IMR-90 (cell line): ENCODE data around the gene PNPLA2. TPM values are rescaled to one million over a fixed set of nuclear protein-coding genes. Genes with fewer than 3 reads are reported as not detected.
A peak's percentile ranks its signal among the peaks of the same experiment; 100 is the strongest.

Experiments used
- ATAC-seq: fragments of 200-7000 bp; cut with Tn5 transposase; 2 replicates; pipeline ENCODE4 v1.9.1; 2020; ENCODE audit warnings: low read depth, mild to moderate bottlenecking, moderate library complexity
- BruUV-seq: library from RNA; stranded (reverse); fragments of 400-500 nt; replicated peaks from 2 replicates; lab custom pipeline; 2021; lab: Mats Ljungman, UMichigan
- CTCF ChIA-PET: fragments of 300-600 bp; formaldehyde crosslinking; extraction: SDS; loops from one replicate; lab custom pipeline; 2021; ENCODE audit warnings: antibody characterized with exemption; lab: Yijun Ruan, JAX
- POLR2A ChIA-PET: fragments of 300-600 bp; sonication (Branson Sonifier 250); formaldehyde crosslinking; loops from one replicate; lab custom pipeline; 2022; ENCODE audit warnings: antibody characterized with exemption; ENCODE audit not compliant: unreplicated experiment; lab: Charles Lee
- DNase-seq: peaks from one replicate; pipeline ENCODE4 v3.0.0; 2013
- H2AFZ ChIP-seq: replicated peaks from 2 replicates; pipeline ENCODE3; 2013; ENCODE audit warnings: low read length, mild to moderate bottlenecking; ENCODE audit not compliant: poor library complexity
- H2AK5ac ChIP-seq: 2 replicates; pipeline ENCODE4 v1.6.1; 2013; ENCODE audit warnings: low read depth, low read length, inconsistent platforms
- H2AK9ac ChIP-seq: replicated peaks from 2 replicates; pipeline ENCODE3; 2013; ENCODE audit warnings: mild to moderate bottlenecking, low read depth, low read length, moderate library complexity; ENCODE audit not compliant: poor library complexity
- H2BK120ac ChIP-seq: 2 replicates; pipeline ENCODE4 v1.6.1; 2013; ENCODE audit warnings: low read depth, low read length, inconsistent platforms
- H2BK15ac ChIP-seq: 3 replicates; pipeline ENCODE4 v1.6.1; 2013; ENCODE audit warnings: low read depth, low read length, inconsistent platforms
- H2BK20ac ChIP-seq: 2 replicates; pipeline ENCODE4 v1.6.1; 2013; ENCODE audit warnings: low read depth, mild to moderate bottlenecking, inconsistent platforms, low read length, moderate library complexity
- H2BK5ac ChIP-seq: 2 replicates; pipeline ENCODE4 v1.6.1; 2013; ENCODE audit warnings: mild to moderate bottlenecking, low read depth, low read length, inconsistent platforms; ENCODE audit not compliant: poor library complexity, severe bottlenecking
- H3K14ac ChIP-seq: replicated peaks from 2 replicates; pipeline ENCODE4 v1.6.1; 2013; ENCODE audit warnings: low read depth, low read length, inconsistent platforms
- H3K18ac ChIP-seq: 2 replicates; pipeline ENCODE4 v1.6.1; 2013; ENCODE audit warnings: low read depth, low read length, control low read depth
- H3K23ac ChIP-seq: 2 replicates; pipeline ENCODE4 v1.6.1; 2013; ENCODE audit warnings: low read depth, low read length, inconsistent platforms
- H3K27ac ChIP-seq: 2 replicates; pipeline ENCODE4 v1.5.1; 2013; ENCODE audit warnings: mild to moderate bottlenecking, control low read depth, low read length; ENCODE audit not compliant: insufficient read depth
- H3K27me3 ChIP-seq: 2 replicates; pipeline ENCODE4 v1.6.1; 2013; ENCODE audit warnings: low read length; ENCODE audit not compliant: control insufficient read depth, insufficient read depth
- H3K36me3 ChIP-seq: 2 replicates; pipeline ENCODE4 v1.6.1; 2013; ENCODE audit warnings: low read length, mixed read lengths; ENCODE audit not compliant: control insufficient read depth, insufficient read depth
- H3K4ac ChIP-seq: 2 replicates; pipeline ENCODE4 v1.6.1; 2013; ENCODE audit warnings: low read depth, low read length, inconsistent platforms
- H3K4me1 ChIP-seq: 2 replicates; pipeline ENCODE4 v1.6.1; 2013; ENCODE audit warnings: low read length, mixed read lengths; ENCODE audit not compliant: control insufficient read depth, insufficient read depth
- H3K4me2 ChIP-seq: 2 replicates; pipeline ENCODE4 v1.6.1; 2013; ENCODE audit warnings: low read depth, mild to moderate bottlenecking, control low read depth, low read length, moderate library complexity
- H3K4me3 ChIP-seq: 2 replicates; pipeline ENCODE4 v1.5.1; 2013; ENCODE audit warnings: low read depth, mild to moderate bottlenecking, control low read depth, low read length, moderate library complexity; ENCODE audit not compliant: insufficient read depth
- H3K56ac ChIP-seq: 2 replicates; pipeline ENCODE4 v1.6.1; 2013; ENCODE audit warnings: low read length, inconsistent platforms; ENCODE audit not compliant: insufficient read depth; ENCODE audit errors: extremely low read depth
- H3K79me1 ChIP-seq, 2 experiments: 2 replicates each; pipeline ENCODE4 v1.6.1; 2013; ENCODE audit warnings: low read length in 2 of 2, inconsistent platforms in 1 of 2, low read depth in 1 of 2
- H3K9ac ChIP-seq: 2 replicates; pipeline ENCODE4 v1.6.1; 2013; ENCODE audit warnings: low read depth, low read length, control low read depth
- H3K9me1 ChIP-seq: 2 replicates; pipeline ENCODE4 v1.6.1; 2013; ENCODE audit warnings: low read length, inconsistent platforms; ENCODE audit not compliant: insufficient read depth
- H3K9me3 ChIP-seq: 2 replicates; pipeline ENCODE4 v1.6.1; 2013; ENCODE audit warnings: low read length; ENCODE audit not compliant: control insufficient read depth, insufficient read depth
- H4K20me1 ChIP-seq: 2 replicates; pipeline ENCODE4 v1.6.1; 2013; ENCODE audit warnings: low read length, inconsistent platforms; ENCODE audit not compliant: insufficient read depth
- H4K5ac ChIP-seq: 2 replicates; pipeline ENCODE4 v1.6.1; 2013; ENCODE audit warnings: mild to moderate bottlenecking, low read depth, low read length, control low read depth
- H4K8ac ChIP-seq, 2 experiments: 2 replicates each; pipeline ENCODE4 v1.6.1; 2013; ENCODE audit warnings: low read depth in 2 of 2, low read length in 2 of 2, control low read depth in 1 of 2, inconsistent platforms in 1 of 2
- H4K91ac ChIP-seq: 2 replicates; pipeline ENCODE4 v1.6.1; 2013; ENCODE audit warnings: low read depth, low read length, inconsistent platforms; ENCODE audit not compliant: insufficient read depth
- BHLHE40 ChIP-seq: fragments of 150-350 bp; IDR thresholded peaks from 2 replicates; pipeline ENCODE4 v1.6.1; 2016; ENCODE audit warnings: mild to moderate bottlenecking, low read depth, low read length
- POLR2A ChIP-seq: IDR thresholded peaks from 2 replicates; pipeline ENCODE4 v1.6.1; 2012; ENCODE audit warnings: mild to moderate bottlenecking, low read depth, low read length
- WGBS, 2 experiments: methylation state at CpG; one replicate each; pipeline versions ENCODE4 v1.1.5 to v1.1.7; 2013; ENCODE audit warnings: missing lambda C conversion rate in 2 of 2; ENCODE audit not compliant: insufficient read length in 1 of 2; ENCODE audit errors: extremely low coverage in 2 of 2; 5-methylcytosine and 5-hydroxymethylcytosine counted together
- dilution Hi-C: fragments of 300-500 bp; cut with HindIII; formaldehyde crosslinking; loops from one replicate; pipeline ENCODE4 v1.14.3; 2018; ENCODE audit warnings: low sequenced_read_pairs; ENCODE audit not compliant: unreplicated experiment
- in situ Hi-C: fragments of 300-500 bp; cut with MboI; formaldehyde crosslinking; loops from 3 replicates; pipeline ENCODE4 v1.14.3; 2019; ENCODE audit warnings: low sequenced_read_pairs, inconsistent platforms, mixed read lengths
- intact Hi-C: fragments of 100-400 bp; cut with micrococcal nuclease; formaldehyde crosslinking; loops from 2 replicates; pipeline ENCODE4 v1.10.0; 2022
- polyA plus RNA-seq, 3 experiments: library from polyadenylated mRNA; depleted of rRNA; stranded (reverse); fragments of >200 nt; gene quantifications; 2 replicates each; pipeline ENCODE4 v1.2.3, GENCODE V29; 2012; ENCODE audit warnings: low replicate concordance in 1 of 3
- total RNA-seq: library from RNA; depleted of rRNA; stranded (reverse); fragments of >200 nt; gene quantifications from 2 replicates; pipeline ENCODE4 v1.2.3, GENCODE V29; 2012

The PNPLA2 gene
- total and polyA plus RNA-seq, 2 of the 4 experiments (the other 2 are of a cell fraction): 7.0 to 94.3 TPM

- dilution Hi-C loops: no loop called here
These were observed 24.5 kb downstream of the PNPLA2 start for GRCh38 chr11:843086-843734.

More at GRCh38 chr11:843086-843734, 24.5 kb downstream of the PNPLA2 start:
- no peaks in the 10 kb centered on the region for H3K9me3 ChIP-seq
- no peaks in the 10 kb centered on the region for H3K27me3 ChIP-seq
- H3K14ac ChIP-seq: peak overlapping the region; percentile 80
- peak overlapping the region; percentile 88 for H3K18ac ChIP-seq
- H3K4me1 ChIP-seq: peaks cover 35% of the 10 kb centered on the region
- 0 out of 2 replicates have a peak, but pooled peaks have one; percentile 28 for TF ChIP-seq POLR2A
- no peak for TF ChIP-seq BHLHE40
- intact Hi-C loops (loop anchor here (10.0 kb wide), 1 partner anchor 212 kb away; no protein-coding TSS in a partner anchor), in situ Hi-C loops (no loop called here)
- peak overlapping the region; percentile 85 for H4K5ac ChIP-seq
- H3K4me2 ChIP-seq: peak overlapping the region; percentile 82
- peak overlapping the region; percentile 98 for H3K27ac ChIP-seq
- peak overlapping the region; percentile 97 for H2AK5ac ChIP-seq
- peak overlapping the region; percentile 96 for H3K4ac ChIP-seq
- ChIA-PET CTCF (interaction anchor here (0.9 kb wide), 1 partner anchor 8 kb away, joined by 3 read pairs; no protein-coding TSS in a partner anchor), POLR2A (interaction anchor here (0.6 to 1.0 kb wide), 2 partner anchors 9 to 10 kb away, joined by 3 to 4 read pairs; partner anchors contain the start of gene CD151)
- H2BK15ac ChIP-seq: 0 out of 3 replicates have a peak overlapping the region, but pooled peaks have one; percentile 35
- 0% methylated on average over 34 of the region's 53 CpGs; no CpG with 5 or more reads in 1 of the 2 experiments for WGBS, 2 experiments
- peaks cover 19% of the 10 kb centered on the region for H3K9me1 ChIP-seq
- H3K36me3 ChIP-seq: peaks cover 31% of the 10 kb centered on the region
- H3K79me1 ChIP-seq: peaks cover 20 to 70% of the 10 kb centered on the region in 2 experiments; a peak in 3 of 4 replicates
- peak overlapping the region; percentile 80 for H3K9ac ChIP-seq
- peak overlapping the region; percentile 69 for H2AFZ ChIP-seq
- H2BK20ac ChIP-seq: no peak overlapping the region
- H4K91ac ChIP-seq: peak overlapping the region; percentile 96
- H3K23ac ChIP-seq: peak overlapping the region; percentile 65
- H4K20me1 ChIP-seq: peaks cover 49% of the 10 kb centered on the region
- BruUV-seq: no TSS peak
- DNase-seq: no peak
- H2AK9ac ChIP-seq: peak overlapping the region; percentile 99
- ATAC-seq: no peak
- peak overlapping the region; percentile 77 to 91 for H4K8ac ChIP-seq
- peak overlapping the region; percentile 100 for H2BK5ac ChIP-seq
- peak overlapping the region; percentile 98 for H3K4me3 ChIP-seq
- peak overlapping the region; percentile 92 for H3K56ac ChIP-seq
- H2BK120ac ChIP-seq: peak overlapping the region; percentile 95
